Measurements from ENCODE around the gene EVX2.

The EVX2 gene

DNA sequence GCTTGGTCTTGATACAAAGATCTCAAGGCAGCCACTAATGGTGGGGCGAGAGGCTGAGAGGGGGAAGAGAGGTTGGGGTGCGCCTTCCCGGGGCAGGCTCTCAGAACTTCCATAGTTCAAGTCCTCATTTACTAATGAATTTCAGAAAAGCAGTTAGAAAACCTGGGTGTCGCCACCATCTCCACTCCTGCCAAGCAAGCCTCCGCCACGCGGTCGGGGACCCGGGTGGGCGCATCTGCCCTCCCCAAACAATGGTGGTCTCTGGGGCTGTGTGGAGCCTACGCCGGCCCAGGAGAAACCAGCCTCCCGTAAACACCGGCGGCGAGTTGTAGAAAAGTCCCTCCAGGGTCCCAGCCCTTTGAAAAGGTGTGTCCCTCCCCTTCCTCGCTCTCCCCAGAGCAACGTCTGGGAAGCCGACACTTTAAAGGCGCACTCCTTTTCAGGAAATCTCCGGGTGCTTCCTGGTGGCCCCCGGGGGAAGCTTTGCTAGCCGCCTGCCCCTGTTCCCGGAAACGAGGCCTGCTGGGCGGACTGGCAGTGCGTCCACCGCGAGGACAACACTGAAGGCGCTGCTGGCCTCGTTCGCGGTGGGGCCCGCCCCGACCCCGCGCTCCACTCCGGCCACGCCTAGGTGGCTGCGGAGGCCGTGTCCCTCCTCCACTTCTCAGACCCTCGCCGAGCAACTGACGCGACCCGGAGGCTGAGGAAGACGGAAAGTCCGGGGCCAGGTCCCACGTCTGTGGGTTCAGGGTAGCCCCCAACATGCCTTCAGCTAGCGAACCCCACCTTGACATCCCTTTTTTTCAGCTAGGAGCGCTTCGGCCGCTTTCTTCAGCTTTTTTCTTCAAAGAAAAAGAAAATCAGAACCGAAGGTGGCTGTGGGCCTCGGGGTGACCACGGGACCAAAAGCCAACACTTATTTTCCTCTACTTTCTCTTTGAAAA lies 16.8 kb downstream of the EVX2 start:
- DNase-seq (ENCODE audit: low read depth in 2 of 2): no peak

DNA sequence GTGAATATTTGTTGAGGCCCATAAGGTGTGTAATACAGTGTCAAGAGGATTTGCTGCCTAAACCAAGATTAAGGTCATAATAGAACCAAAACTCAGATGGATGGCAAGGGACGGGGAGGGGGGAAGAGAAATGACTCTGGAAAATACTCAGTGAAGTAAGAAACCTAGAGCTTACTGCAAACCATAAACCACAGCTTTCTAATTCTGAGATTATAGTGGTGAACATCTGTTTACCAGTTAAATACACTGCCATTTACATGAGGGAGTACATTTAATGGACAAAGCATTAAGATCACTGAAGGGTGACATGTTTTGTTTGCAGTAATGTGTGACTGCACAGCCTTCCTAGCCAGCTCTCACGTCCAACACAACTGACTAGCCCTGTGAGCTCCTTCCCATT lies 19.8 kb downstream of the EVX2 start:
- no peak for DNase-seq (ENCODE audit: low read depth in 2 of 2)

DNA sequence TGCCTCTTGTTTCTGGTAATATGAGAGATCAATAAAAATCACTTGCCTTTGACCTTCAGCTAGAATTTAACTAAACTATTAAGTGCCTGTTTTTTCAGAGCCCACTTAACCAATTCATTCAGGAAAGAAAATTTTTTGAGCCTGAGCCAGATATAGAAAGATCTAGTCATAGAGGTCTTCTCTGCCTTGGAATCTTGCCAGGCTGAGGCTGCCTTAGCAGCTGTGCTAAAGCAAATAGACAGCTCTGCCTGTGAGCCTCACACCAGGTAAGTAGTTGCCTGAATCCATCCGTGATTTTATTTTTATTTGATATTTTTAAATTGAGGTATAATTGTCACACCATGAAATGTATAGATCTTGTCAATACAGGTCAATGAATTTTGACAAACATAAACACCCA lies 27.4 kb downstream of the EVX2 start:
- no peak for DNase-seq (ENCODE audit: low read depth in 2 of 2)

DNA sequence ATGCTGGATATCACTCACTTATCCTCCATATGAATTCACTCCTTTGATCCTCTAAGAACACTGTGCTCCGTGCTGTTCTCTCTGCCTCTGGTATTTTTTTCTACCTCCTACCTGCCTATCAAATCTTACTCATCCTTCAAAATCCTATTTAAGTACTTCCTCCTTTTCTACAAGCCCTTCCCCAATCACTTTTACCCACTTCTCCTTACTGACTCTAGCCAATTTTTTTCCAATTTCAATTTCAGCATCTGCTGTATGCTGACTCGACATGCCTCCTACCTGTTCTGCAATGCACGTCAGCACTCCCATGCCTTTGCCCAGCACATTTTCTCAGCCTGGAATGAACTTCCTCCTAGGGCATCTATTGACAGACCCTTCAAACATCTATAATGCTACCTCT lies 44.4 kb downstream of the EVX2 start:
- DNase-seq (ENCODE audit: low read depth in 2 of 2): no peak

DNA sequence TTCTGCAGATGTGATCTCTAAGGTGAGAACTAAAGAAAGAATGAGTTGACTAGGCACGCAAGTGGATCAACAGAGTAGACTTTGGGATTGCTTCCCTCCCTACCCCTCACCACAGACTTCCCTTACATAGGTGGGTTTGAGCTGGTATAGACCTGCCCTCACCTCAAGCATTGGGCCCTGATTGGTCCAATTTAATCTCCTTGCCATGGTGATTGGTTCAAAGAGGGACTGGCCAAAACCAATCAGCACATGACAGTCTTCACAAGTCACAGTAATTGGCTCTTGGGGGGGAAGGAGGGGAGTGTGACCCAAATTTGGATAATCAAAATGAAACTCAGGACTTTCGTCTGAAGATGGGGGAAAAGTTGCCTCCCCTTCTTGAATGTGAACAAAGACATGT lies 45.1 kb downstream of the EVX2 start:
- DNase-seq (ENCODE audit: low read depth in 2 of 2): no peak

DNA sequence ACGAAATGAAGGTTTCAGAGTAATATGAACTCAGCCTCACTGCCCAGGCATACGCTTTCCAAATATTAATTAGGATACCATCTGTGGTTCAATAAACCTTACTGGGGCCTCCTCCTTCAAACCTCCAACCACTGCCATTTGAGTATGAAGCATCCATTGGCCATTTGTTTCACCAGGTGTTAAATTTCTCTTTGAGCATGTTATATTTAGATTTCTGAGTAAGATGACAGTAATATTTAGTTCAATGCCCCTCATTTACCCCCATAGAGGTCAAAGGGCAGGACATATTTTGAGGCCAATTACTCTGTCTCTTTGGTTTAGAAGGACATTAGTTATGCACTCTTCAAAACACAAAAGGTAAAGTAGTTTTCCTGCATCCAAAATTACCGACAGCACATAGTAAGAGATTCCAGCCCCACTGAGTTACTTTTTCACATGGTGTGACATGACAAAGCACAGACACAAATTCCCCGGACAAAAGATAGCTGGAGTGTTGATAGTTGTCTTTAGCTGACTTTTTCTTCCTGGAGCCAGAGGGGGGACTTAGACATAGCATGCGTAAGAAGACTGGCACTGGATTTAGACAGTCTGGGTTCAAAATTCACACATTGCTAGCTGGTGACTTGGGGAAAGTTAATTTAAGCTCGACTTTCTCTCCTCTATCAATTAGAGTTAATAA lies 48.6 kb downstream of the EVX2 start:
- no peak for DNase-seq (ENCODE audit: low read depth in 2 of 2)

DNA sequence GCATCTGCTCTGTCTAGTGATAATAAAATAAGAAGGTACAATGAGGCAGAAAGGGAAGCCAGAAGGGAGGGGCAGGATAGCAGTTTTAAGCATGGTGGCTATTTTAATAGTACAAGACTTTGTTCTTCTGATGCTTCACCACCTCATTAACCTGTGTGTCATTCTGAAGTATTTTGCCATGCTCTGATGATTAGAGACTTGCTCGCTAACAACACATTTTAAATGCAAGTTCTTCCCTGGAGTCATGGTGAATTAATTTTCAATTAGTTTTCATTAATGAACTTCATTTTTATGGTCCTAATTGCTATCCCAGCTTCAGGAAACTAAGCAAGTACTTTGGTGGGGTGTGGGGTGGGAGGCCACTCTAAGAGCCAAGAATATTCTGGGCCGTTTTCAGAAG lies 56.0 kb downstream of the EVX2 start:
- no peak for DNase-seq (ENCODE audit: low read depth in 2 of 2)

Measured in stimulated activated CD8-positive, alpha-beta memory T cell treated with anti-CD3 and anti-CD28 coated beads, Interleukin-15, amount 100 ng/mL, for 4 hours (primary cell).